Upper lobe of left lung (tissue), 4 donors: ENCODE data around the gene IL5RA.

Source experiments
- EP300 ChIP-seq, 4 donors: sonication (generic); formaldehyde crosslinking; IDR thresholded peaks; one replicate each; pipeline ENCODE4 v1.5.1; 2017; ENCODE audit warnings: antibody characterized with exemption in 4 of 4, control low read depth in 2 of 4
- POLR2A ChIP-seq, 4 donors: fragments of 450-650 bp; IDR thresholded peaks; one replicate each; pipeline ENCODE4 v1.5.1; 2016 to 2017; ENCODE audit warnings: antibody characterized with exemption in 4 of 4, mild to moderate bottlenecking in 2 of 4
- POLR2AphosphoS5 ChIP-seq, 2 donors: sonication (generic); formaldehyde crosslinking; IDR thresholded peaks; one replicate each; pipeline ENCODE4 v1.5.1; 2017; ENCODE audit warnings: antibody characterized with exemption in 2 of 2
- TF ChIP-seq, protein P1 (sequence below), 6 experiments: fragments of 450-650 bp in 4 of 6; fragments of 200-600 bp in 2 of 6; sonication (generic) in 2 of 6; IDR thresholded peaks; one replicate each; pipeline ENCODE4 v1.5.1; 2016 to 2019; ENCODE audit warnings: antibody characterized with exemption in 6 of 6

- TF ChIP-seq, protein P1, sequence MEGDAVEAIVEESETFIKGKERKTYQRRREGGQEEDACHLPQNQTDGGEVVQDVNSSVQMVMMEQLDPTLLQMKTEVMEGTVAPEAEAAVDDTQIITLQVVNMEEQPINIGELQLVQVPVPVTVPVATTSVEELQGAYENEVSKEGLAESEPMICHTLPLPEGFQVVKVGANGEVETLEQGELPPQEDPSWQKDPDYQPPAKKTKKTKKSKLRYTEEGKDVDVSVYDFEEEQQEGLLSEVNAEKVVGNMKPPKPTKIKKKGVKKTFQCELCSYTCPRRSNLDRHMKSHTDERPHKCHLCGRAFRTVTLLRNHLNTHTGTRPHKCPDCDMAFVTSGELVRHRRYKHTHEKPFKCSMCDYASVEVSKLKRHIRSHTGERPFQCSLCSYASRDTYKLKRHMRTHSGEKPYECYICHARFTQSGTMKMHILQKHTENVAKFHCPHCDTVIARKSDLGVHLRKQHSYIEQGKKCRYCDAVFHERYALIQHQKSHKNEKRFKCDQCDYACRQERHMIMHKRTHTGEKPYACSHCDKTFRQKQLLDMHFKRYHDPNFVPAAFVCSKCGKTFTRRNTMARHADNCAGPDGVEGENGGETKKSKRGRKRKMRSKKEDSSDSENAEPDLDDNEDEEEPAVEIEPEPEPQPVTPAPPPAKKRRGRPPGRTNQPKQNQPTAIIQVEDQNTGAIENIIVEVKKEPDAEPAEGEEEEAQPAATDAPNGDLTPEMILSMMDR (IDR thresholded peaks at IDR 0.05) = no peak
- no peak for TF ChIP-seq POLR2A (IDR thresholded peaks at IDR 0.05)
- no peak for TF ChIP-seq POLR2AphosphoS5 (IDR thresholded peaks at IDR 0.05)
- no peak for TF ChIP-seq EP300 (IDR thresholded peaks at IDR 0.05)
Observed at GRCh38 chr3:3149560-3149959, 39.4 kb upstream of the IL5RA start.
